Vagina (tissue), 2 donors: ENCODE results near the gene ASAP2. TPM values are rescaled to one million over a fixed set of nuclear protein-coding genes. Genes with fewer than 3 reads are reported as not detected.
A peak's percentile ranks its signal among the peaks of the same experiment; 100 is the strongest.

Source experiments
- DNase-seq, 2 donors: peaks; one replicate each; pipeline ENCODE4 v3.0.0-alpha.2; 2017; ENCODE audit errors: extremely low spot score in 2 of 2
- H3K27ac ChIP-seq: fragments of 200-600 bp; sonication (generic); one replicate; pipeline ENCODE4 v1.5.1; 2019
- H3K27me3 ChIP-seq: fragments of 200-600 bp; sonication (generic); one replicate; pipeline ENCODE4 v1.5.1; 2019
- H3K36me3 ChIP-seq, 2 donors: fragments of 200-600 bp; sonication (generic); one replicate each; pipeline ENCODE4 v1.5.1; 2017 to 2019
- H3K4me1 ChIP-seq: fragments of 200-600 bp; sonication (generic); one replicate; pipeline ENCODE4 v1.5.1; 2019
- H3K4me3 ChIP-seq, 2 donors: fragments of 200-600 bp; sonication (generic); 1 replicate in 1 of 2; 2 replicates in 1 of 2; pipeline ENCODE4 v1.5.1; 2016 to 2019
- H3K9me3 ChIP-seq: fragments of 200-600 bp; sonication (generic); one replicate; pipeline ENCODE4 v1.5.1; 2019
- CTCF ChIP-seq, 3 experiments: fragments of 450-650 bp in 2 of 3; fragments of 200-600 bp in 1 of 3; sonication (generic) in 1 of 3; IDR thresholded peaks; one replicate each; pipeline ENCODE4 v1.5.1; 2017 to 2019; ENCODE audit warnings: antibody characterized with exemption in 3 of 3, mild to moderate bottlenecking in 2 of 3, moderate library complexity in 2 of 3
- POLR2A ChIP-seq, 2 donors: fragments of 450-650 bp; IDR thresholded peaks; one replicate each; pipeline ENCODE4 v1.6.1; 2017; ENCODE audit warnings: antibody characterized with exemption in 2 of 2, mild to moderate bottlenecking in 2 of 2, moderate library complexity in 2 of 2
- POLR2AphosphoS5 ChIP-seq, 2 donors: sonication (generic); formaldehyde crosslinking; IDR thresholded peaks; one replicate each; pipeline ENCODE4 v1.9.0; 2017; ENCODE audit warnings: antibody characterized with exemption in 2 of 2, mild to moderate bottlenecking in 2 of 2, low read depth in 1 of 2; ENCODE audit not compliant: insufficient read depth in 1 of 2
- intact Hi-C: fragments of 100-400 bp; cut with DNase I; formaldehyde crosslinking; loops from one replicate; pipeline ENCODE4 v1.15.1; 2023
- total RNA-seq: library from RNA; depleted of rRNA; stranded (reverse); fragments of >200 nt; gene quantifications from one replicate; pipeline ENCODE4 v1.2.3, GENCODE V29; 2016

ASAP2 gene
- total RNA-seq, 1 donor from 2014 or later = 36.3 TPM

- Histone ChIP-seq H3K4me3 (no peak overlapping the region), H3K36me3 (no peaks in the 10 kb centered on the region), H3K27me3 (no peaks in the 10 kb centered on the region), H3K27ac (no peak overlapping the region), H3K4me1 (peaks cover 49% of the 10 kb centered on the region), H3K9me3 (no peaks in the 10 kb centered on the region)
- no peak for DNase-seq
- intact Hi-C loops = no loop called here
- TF ChIP-seq POLR2AphosphoS5 (IDR thresholded peaks at IDR 0.05; ENCODE audit: insufficient read depth in 1 of 2, low read depth in 1 of 2) (no peak), CTCF (IDR thresholded peaks at IDR 0.05) (no peak), POLR2A (IDR thresholded peaks at IDR 0.05) (no peak)
Measured at GRCh38 chr2:9244985-9245544, 38.5 kb downstream of the ASAP2 start.

DNA sequence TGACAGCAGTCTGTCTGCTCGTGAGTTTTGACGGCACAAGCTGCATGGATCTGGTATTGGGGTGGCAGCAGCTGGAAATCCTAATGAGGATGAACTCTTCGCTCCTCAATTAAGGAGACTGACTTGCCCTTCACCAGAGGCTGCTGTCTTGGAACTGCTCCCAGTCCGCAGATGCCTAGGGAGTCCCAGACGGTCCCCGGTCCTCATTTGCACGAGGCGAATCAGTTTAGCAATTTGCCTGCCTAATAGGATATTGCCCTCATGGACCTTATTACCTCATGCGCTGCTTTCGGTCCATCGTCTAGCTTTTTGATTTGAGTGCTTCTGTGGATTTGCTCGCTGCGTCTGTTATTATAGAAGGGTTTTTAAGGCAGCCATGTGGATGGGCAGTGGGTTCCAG, 40.6 kb downstream of the ASAP2 start:
- no peak for DNase-seq
- no peak overlapping the region for H3K27ac ChIP-seq
- intact Hi-C loops = no loop called here

DNA sequence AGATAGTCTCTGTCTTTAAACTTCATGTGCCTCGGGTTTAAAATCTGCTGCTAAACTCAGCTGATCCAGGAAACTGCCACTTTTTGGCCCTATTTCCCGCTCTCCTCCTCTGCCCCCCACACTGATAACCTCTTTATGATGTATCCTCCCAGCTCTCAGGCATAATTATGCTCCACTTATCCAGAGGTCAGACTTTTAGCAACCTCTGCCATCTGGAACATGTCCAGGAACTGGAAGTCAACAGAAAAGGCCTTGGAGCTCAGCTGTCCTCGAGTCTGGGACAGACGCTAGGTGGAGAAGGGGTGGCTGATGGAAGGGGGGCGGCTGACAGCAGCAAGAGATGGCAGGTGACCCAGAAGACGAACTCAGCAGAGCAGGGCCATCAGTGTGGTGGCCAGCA, 41.2 kb downstream of the ASAP2 start:
- Histone ChIP-seq H3K4me3 (no peak overlapping the region), H3K36me3 (no peaks in the 10 kb centered on the region), H3K27ac (peak overlapping the region; percentile 15), H3K27me3 (no peaks in the 10 kb centered on the region), H3K9me3 (no peaks in the 10 kb centered on the region), H3K4me1 (peaks cover 67% of the 10 kb centered on the region)
- no peak for DNase-seq
- TF ChIP-seq CTCF (IDR thresholded peaks at IDR 0.05) = no peak
- no peak for TF ChIP-seq POLR2AphosphoS5 (IDR thresholded peaks at IDR 0.05; ENCODE audit: insufficient read depth in 1 of 2, low read depth in 1 of 2)
- no peak for TF ChIP-seq POLR2A (IDR thresholded peaks at IDR 0.05)
- intact Hi-C loops = no loop called here

More for the DNA sequence above, 40.6 kb downstream of the ASAP2 start:
- Histone ChIP-seq H3K27me3 (no peaks in the 10 kb centered on the region), H3K9me3 (no peaks in the 10 kb centered on the region), H3K4me1 (peaks cover 65% of the 10 kb centered on the region), H3K4me3 (no peak overlapping the region), H3K36me3 (no peaks in the 10 kb centered on the region)
- TF ChIP-seq CTCF (IDR thresholded peaks at IDR 0.05) = no peak
- TF ChIP-seq POLR2A (IDR thresholded peaks at IDR 0.05) = no peak
- no peak for TF ChIP-seq POLR2AphosphoS5 (IDR thresholded peaks at IDR 0.05; ENCODE audit: insufficient read depth in 1 of 2, low read depth in 1 of 2)

DNA sequence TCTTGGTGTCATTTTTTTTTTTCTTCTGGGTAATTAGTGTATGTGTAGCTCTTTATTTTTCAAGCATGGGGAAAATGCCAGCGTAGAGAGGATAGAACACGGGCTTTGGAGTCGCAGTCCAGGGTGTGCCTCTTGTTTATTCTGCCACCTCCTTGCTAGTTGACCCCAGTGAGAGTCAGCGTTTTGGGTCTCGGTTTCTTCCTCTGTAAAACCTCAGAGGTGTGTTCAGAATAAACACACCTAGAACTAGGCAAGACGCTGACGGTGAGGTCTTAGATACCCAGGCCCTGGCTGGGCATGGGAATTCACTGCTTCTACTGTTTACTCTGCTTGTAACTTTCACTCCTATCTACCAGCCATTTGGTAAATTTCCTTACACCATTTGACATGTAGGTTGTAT, 41.8 kb downstream of the ASAP2 start:
- no peak overlapping the region for H3K4me3 ChIP-seq

More for the DNA sequence above, 41.8 kb downstream of the ASAP2 start:
- H3K9me3 ChIP-seq = no peaks in the 10 kb centered on the region
- no peaks in the 10 kb centered on the region for H3K36me3 ChIP-seq
- H3K4me1 ChIP-seq = peaks cover 67% of the 10 kb centered on the region
- intact Hi-C loops = no loop called here
- no peak for TF ChIP-seq POLR2AphosphoS5 (IDR thresholded peaks at IDR 0.05; ENCODE audit: insufficient read depth in 1 of 2, low read depth in 1 of 2)
- no peak for TF ChIP-seq CTCF (IDR thresholded peaks at IDR 0.05)
- TF ChIP-seq POLR2A (IDR thresholded peaks at IDR 0.05) = no peak
- no peaks in the 10 kb centered on the region for H3K27me3 ChIP-seq
- H3K27ac ChIP-seq = no peak overlapping the region
- no peak for DNase-seq
